ENCODE data around the gene EFHD2.
"Not testable (repeated sequence)": the region's sequence is repeated elsewhere in the genome, so short reads cannot be mapped to it uniquely, and the experiment has no call there.

EFHD2 gene

GRCh38 chr1:15471067-15471466 lies 61.4 kb downstream of the EFHD2 start:
- in situ Hi-C loops (cut with MboI; ENCODE audit: low sequenced_read_pairs): not testable (repeated sequence)

GRCh38 chr1:15471723-15472122 lies 62.0 kb downstream of the EFHD2 start:
- in situ Hi-C loops (cut with MboI; ENCODE audit: low sequenced_read_pairs): not testable (repeated sequence)

- in situ Hi-C loops (cut with MboI; ENCODE audit: low sequenced_read_pairs): no loop called here
These were observed 62.9 kb downstream of the EFHD2 start for GRCh38 chr1:15472587-15472986.

GRCh38 chr1:15475752-15476314 lies 66.1 kb downstream of the EFHD2 start, which contains the start of gene CELA2B:
TSS of gene CELA2B (plus strand) at chr1:15476104. CDS start at chr1:15476126, 22 bp downstream.
- in situ Hi-C loops (cut with MboI; ENCODE audit: low sequenced_read_pairs): no loop called here

- in situ Hi-C loops (cut with MboI; ENCODE audit: low sequenced_read_pairs): no loop called here
These were observed 67.2 kb downstream of the EFHD2 start for GRCh38 chr1:15476927-15477326.

GRCh38 chr1:15477646-15478212 lies 68.0 kb downstream of the EFHD2 start:
- in situ Hi-C loops (cut with MboI; ENCODE audit: low sequenced_read_pairs): no loop called here
